ENCODE measurements around the gene MLLT10. TPM values are rescaled to one million over a fixed set of nuclear protein-coding genes. Genes with fewer than 3 reads are reported as not detected.

The MLLT10 gene
- total RNA-seq, 1 experiment from 2014 or later, result 60.1 TPM

GRCh38 chr10:21498377-21498776 lies 35.7 kb upstream of the MLLT10 start:
- no peak for DNase-seq (ENCODE audit: low spot score)
- H3K27me3 Mint-ChIP-seq (ENCODE audit: low read depth), result peaks cover 41% of the 10 kb centered on the region
- no peak overlapping the region for H3K27ac Mint-ChIP-seq
- H3K9me3 Mint-ChIP-seq, result no peaks in the 10 kb centered on the region
- no peak for ATAC-seq
- peaks cover 66% of the 10 kb centered on the region for H3K4me1 Mint-ChIP-seq
- ChIA-PET POLR2A (interaction anchor here (1.5 to 6.1 kb wide), 4 partner anchors 11 to 253 kb away, joined by 3 to 103 read pairs (median 34); partner anchors contain the start of gene SKIDA1), CTCF (interaction anchor here (1.1 to 5.9 kb wide), 3 partner anchors 10 to 234 kb away, joined by 3 to 84 read pairs (median 35); no protein-coding TSS in a partner anchor)
- 0 out of 2 replicates have a peak, but pooled peaks cover 2% of the 10 kb centered on the region for H3K36me3 Mint-ChIP-seq
- no peak for TF ChIP-seq EMX1 (CRISPR knock-in tag; IDR thresholded peaks at IDR 0.05)
- TF ChIP-seq ZSCAN18 (CRISPR knock-in tag; IDR thresholded peaks at IDR 0.05), result no peak
- TF ChIP-seq ZNF281 (CRISPR knock-in tag; IDR thresholded peaks at IDR 0.05), result no peak
- no peak for TF ChIP-seq ZNF512 (CRISPR knock-in tag; IDR thresholded peaks at IDR 0.05; ENCODE audit: borderline replicate concordance)
- peak overlapping the region; percentile 80 for H3K4me3 Mint-ChIP-seq

GRCh38 chr10:21498986-21499385 lies 35.0 kb upstream of the MLLT10 start:
- ChIA-PET POLR2A (interaction anchor here (0.7 to 6.1 kb wide), 7 partner anchors 10 to 842 kb away, joined by 3 to 103 read pairs (median 3); partner anchors contain the start of gene SKIDA1), CTCF (interaction anchor here (0.6 to 5.9 kb wide), 4 partner anchors 9 to 233 kb away, joined by 3 to 84 read pairs (median 4); no protein-coding TSS in a partner anchor)
- Mint-ChIP-seq H3K4me3 (peak overlapping the region; percentile 80), H3K36me3 (no peaks in the 10 kb centered on the region), H3K27me3 (ENCODE audit: low read depth) (peaks cover 40% of the 10 kb centered on the region), H3K9me3 (no peaks in the 10 kb centered on the region), H3K27ac (no peak overlapping the region), H3K4me1 (peaks cover 67% of the 10 kb centered on the region)
- ATAC-seq, result no peak
- no peak for DNase-seq (ENCODE audit: low spot score)
- TF ChIP-seq ZNF396 (CRISPR knock-in tag; IDR thresholded peaks at IDR 0.05; ENCODE audit: borderline replicate concordance) (no peak), CDX4 (CRISPR knock-in tag; IDR thresholded peaks at IDR 0.05; ENCODE audit: borderline replicate concordance) (no peak), FOXP4 (CRISPR knock-in tag; IDR thresholded peaks at IDR 0.05) (no peak), AFF4 (CRISPR knock-in tag; IDR thresholded peaks at IDR 0.05; ENCODE audit: borderline replicate concordance) (no peak), PRRX2 (CRISPR knock-in tag; IDR thresholded peaks at IDR 0.05) (no peak), ZNF281 (CRISPR knock-in tag; IDR thresholded peaks at IDR 0.05) (no peak), ZBTB21 (CRISPR knock-in tag; IDR thresholded peaks at IDR 0.05; ENCODE audit: borderline replicate concordance) (no peak), JUN (CRISPR knock-in tag; IDR thresholded peaks at IDR 0.05) (no peak), SMAD3 (CRISPR knock-in tag; IDR thresholded peaks at IDR 0.05; ENCODE audit: borderline replicate concordance) (no peak), ETV6 (CRISPR knock-in tag; IDR thresholded peaks at IDR 0.05) (no peak), ESRRA (CRISPR knock-in tag; IDR thresholded peaks at IDR 0.05; ENCODE audit: borderline replicate concordance) (no peak), SOX15 (CRISPR knock-in tag; IDR thresholded peaks at IDR 0.05) (no peak), MAX (CRISPR knock-in tag; IDR thresholded peaks at IDR 0.05) (no peak), NFATC4 (CRISPR knock-in tag; IDR thresholded peaks at IDR 0.05) (no peak), TP53 (CRISPR knock-in tag; IDR thresholded peaks at IDR 0.05) (no peak), CREM (CRISPR knock-in tag; IDR thresholded peaks at IDR 0.05) (no peak)

All from WTC11 (cell line).